Large intestine (tissue), 3 donors: Measurements from ENCODE around the gene INHBC. TPM values are rescaled to one million over a fixed set of nuclear protein-coding genes. Genes with fewer than 3 reads are reported as not detected.
A peak's percentile ranks its signal among the peaks of the same experiment; 100 is the strongest.

Experiments
- DNase-seq, 2 donors: peaks; one replicate each; pipeline versions ENCODE4 v3.0.0 to v3.0.0-alpha.2; 2013
- H3K27ac ChIP-seq: one replicate; pipeline ENCODE4 v1.5.1; 2013; ENCODE audit warnings: low read length
- H3K27me3 ChIP-seq: 2 replicates; pipeline ENCODE4 v1.6.1; 2013; ENCODE audit warnings: low read length; ENCODE audit not compliant: control insufficient read depth, insufficient read depth
- H3K36me3 ChIP-seq: 2 replicates; pipeline ENCODE4 v1.6.1; 2013; ENCODE audit warnings: low read length; ENCODE audit not compliant: control insufficient read depth, insufficient read depth
- H3K4me1 ChIP-seq: one replicate; pipeline ENCODE4 v1.6.1; 2013; ENCODE audit warnings: low read length; ENCODE audit not compliant: control insufficient read depth, insufficient read depth
- H3K4me3 ChIP-seq: one replicate; pipeline ENCODE4 v1.5.1; 2013; ENCODE audit warnings: low read length
- H3K9me3 ChIP-seq: one replicate; pipeline ENCODE4 v1.6.1; 2013; ENCODE audit warnings: mild to moderate bottlenecking, low read depth, low read length, moderate library complexity; ENCODE audit not compliant: control insufficient read depth
- WGBS: methylation state at CpG from one replicate; pipeline ENCODE4 v1.1.5; 2013; ENCODE audit warnings: low lambda C conversion rate; ENCODE audit not compliant: insufficient coverage; 5-methylcytosine and 5-hydroxymethylcytosine counted together
- polyA plus RNA-seq: library from polyadenylated mRNA; unstranded; fragments of 120-200 nt; gene quantifications from one replicate; pipeline ENCODE4 v1.2.1, GENCODE V29; 2013

The INHBC gene
- polyA plus RNA-seq, 1 donor: 0.40 TPM

- Histone ChIP-seq H3K4me3 (peak overlapping the region; percentile 34), H3K27ac (no peak overlapping the region), H3K36me3 (no peaks in the 10 kb centered on the region), H3K9me3 (no peaks in the 10 kb centered on the region), H3K4me1 (peaks cover 24% of the 10 kb centered on the region), H3K27me3 (peaks cover 63% of the 10 kb centered on the region)
- DNase-seq: peak in 1 of 2 donors; percentile 78
- no CpG with 5 or more reads among the region's 84 CpGs for WGBS
Observed at GRCh38 chr12:57475271-57476161, 40.9 kb downstream of the INHBC start.

GRCh38 chr12:57476162-57476992, 41.8 kb downstream of the INHBC start:
- Histone ChIP-seq H3K27ac (no peak overlapping the region), H3K27me3 (peaks cover 64% of the 10 kb centered on the region), H3K9me3 (no peaks in the 10 kb centered on the region), H3K4me3 (peak overlapping the region; percentile 34), H3K4me1 (peaks cover 16% of the 10 kb centered on the region), H3K36me3 (no peaks in the 10 kb centered on the region)
- DNase-seq: peak in 1 of 2 donors; percentile 53
- no CpG with 5 or more reads among the region's 29 CpGs for WGBS

DNA sequence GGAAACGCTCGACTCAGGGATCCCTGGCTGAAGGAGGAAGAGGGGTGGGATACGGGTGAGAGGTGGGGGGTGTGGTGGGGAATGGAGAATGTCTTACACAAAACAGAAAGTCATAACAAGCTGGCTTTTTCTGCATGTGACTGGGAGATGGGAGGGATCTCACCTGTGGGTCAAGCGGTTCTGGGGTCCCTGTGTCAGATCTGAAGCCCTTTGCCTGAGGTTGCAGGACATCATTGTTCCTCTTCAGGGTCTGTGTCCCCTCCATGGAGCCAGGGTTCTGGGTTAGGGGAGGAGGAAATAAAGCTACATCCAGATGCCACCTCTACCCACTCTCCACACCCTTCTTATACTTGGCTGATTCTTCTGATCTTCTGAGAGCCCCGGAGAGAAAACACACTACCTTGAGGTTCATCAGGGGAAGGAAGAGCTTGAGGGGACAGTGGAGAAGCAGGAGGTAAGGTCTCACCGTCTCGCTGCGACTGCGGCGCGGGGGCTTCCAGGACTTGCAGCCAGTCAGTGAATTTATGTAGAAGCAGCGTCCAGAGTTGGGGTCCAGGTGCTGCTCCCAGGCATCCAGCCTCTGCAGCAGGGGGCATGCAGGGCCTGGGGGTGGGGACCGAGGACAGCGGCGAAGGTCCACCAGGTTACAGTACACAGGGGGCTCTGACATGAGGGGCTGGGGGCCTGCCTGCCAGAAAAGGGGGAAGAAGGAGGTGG, 42.6 kb downstream of the INHBC start:
- H3K9me3 ChIP-seq: no peaks in the 10 kb centered on the region
- peaks cover 68% of the 10 kb centered on the region for H3K27me3 ChIP-seq
- no CpG with 5 or more reads among the region's 15 CpGs for WGBS
- H3K4me1 ChIP-seq: peaks cover 10% of the 10 kb centered on the region
- no peak overlapping the region for H3K27ac ChIP-seq
- H3K36me3 ChIP-seq: no peaks in the 10 kb centered on the region
- no peak for DNase-seq
- H3K4me3 ChIP-seq: peak overlapping the region; percentile 3

DNA sequence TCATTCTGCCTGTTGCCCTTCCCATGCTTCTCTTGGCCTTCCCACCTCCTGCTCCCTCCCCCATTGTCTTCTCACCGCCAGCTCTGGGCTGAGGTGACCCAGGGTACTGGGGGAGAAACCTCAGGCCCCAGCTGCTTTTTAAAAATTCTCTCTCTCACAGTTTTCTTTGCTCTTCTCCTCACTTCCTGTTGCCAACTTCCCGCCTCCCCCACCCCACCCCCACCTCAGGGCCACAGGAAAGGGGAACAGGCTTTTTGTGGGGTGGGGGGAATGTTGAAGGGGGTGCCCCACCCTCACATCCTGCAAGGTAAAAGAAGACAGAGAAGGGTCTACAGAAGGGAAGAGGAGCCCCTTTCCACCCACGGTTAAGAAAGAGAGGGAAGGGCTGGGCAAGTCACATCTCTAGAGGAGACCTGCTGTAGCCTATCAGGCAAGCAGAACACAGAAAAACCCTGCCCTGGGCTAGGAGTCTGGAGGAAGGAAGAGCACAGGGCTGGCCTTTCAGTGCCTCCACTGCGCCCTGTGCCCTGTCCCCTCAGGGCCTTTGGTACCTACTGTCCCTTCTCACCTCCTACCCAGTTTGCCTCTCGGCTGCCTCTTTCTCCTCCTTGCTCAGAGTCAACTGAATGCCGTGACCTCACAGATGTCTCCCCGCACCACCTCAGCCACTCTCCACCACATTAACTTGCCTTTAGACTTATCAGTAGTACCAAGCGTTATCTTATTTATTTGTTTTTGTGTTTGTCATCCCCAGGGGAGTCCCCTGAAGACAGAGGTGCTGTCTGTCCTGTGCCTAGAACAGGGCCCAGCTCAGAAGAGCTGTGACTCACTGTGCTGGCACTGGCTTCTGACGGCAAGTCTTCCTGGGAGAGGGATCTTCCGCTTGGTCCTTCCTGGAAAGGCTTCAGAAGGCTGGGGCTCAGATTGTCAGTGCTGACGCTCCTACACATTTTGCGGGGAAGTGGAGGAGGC, 43.4 kb downstream of the INHBC start:
- no peaks in the 10 kb centered on the region for H3K9me3 ChIP-seq
- no peak overlapping the region for H3K27ac ChIP-seq
- peak overlapping the region; percentile 3 for H3K4me3 ChIP-seq
- WGBS: no CpG with 5 or more reads among the region's 12 CpGs
- DNase-seq: peak in 1 of 2 donors; percentile 6
- H3K4me1 ChIP-seq: peaks cover 10% of the 10 kb centered on the region
- peaks cover 68% of the 10 kb centered on the region for H3K27me3 ChIP-seq
- no peaks in the 10 kb centered on the region for H3K36me3 ChIP-seq

GRCh38 chr12:57479043-57479375, 44.4 kb downstream of the INHBC start:
- H3K27me3 ChIP-seq: peaks cover 63% of the 10 kb centered on the region
- H3K27ac ChIP-seq: no peak overlapping the region
- peaks cover 10% of the 10 kb centered on the region for H3K4me1 ChIP-seq
- WGBS: no CpG with 5 or more reads among the region's 10 CpGs
- DNase-seq: no peak
- no peaks in the 10 kb centered on the region for H3K36me3 ChIP-seq
- H3K9me3 ChIP-seq: no peaks in the 10 kb centered on the region
- H3K4me3 ChIP-seq: no peak overlapping the region

GRCh38 chr12:57479376-57480115, 45.0 kb downstream of the INHBC start, which contains the start of gene ARHGAP9:
ARHGAP9 (minus strand) TSS chr12:57479866; CDS start chr12:57479406, 460 bp downstream.
- Histone ChIP-seq H3K36me3 (no peaks in the 10 kb centered on the region), H3K4me3 (peak within 1 kb of the TSS; percentile 3), H3K27ac (no peak within 1 kb of the TSS), H3K9me3 (no peaks in the 10 kb centered on the region), H3K4me1 (peaks cover 10% of the 10 kb centered on the region), H3K27me3 (peaks cover 58% of the 10 kb centered on the region)
- 94% methylated on average over 2 of the region's 6 CpGs for WGBS
- no peak for DNase-seq

DNA sequence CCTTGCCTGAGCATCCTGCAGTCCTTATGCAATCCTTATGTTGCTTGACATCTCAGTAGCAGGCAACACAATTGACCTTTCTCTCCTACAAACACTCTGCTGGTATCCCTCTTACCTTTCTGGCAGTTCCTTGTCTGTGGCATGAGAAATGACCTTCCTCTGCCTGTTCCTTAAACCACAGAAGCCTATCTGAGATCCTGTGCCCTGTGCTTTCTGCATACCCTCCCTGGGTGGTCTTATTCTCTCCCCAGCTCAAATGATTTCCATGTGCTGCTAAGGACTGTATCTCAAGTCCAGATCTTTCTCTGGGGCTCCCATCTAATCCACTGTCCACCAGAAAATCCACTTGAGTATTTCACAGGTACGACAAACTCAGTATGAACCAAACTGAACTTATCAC, 47.1 kb downstream of the INHBC start:
- H3K36me3 ChIP-seq: no peaks in the 10 kb centered on the region
- no peak overlapping the region for H3K27ac ChIP-seq
- peaks cover 36% of the 10 kb centered on the region for H3K27me3 ChIP-seq
- WGBS: no CpG with 5 or more reads among the region's 1 CpG
- DNase-seq: no peak
- H3K4me1 ChIP-seq: no peaks in the 10 kb centered on the region
- H3K4me3 ChIP-seq: no peak overlapping the region
- no peaks in the 10 kb centered on the region for H3K9me3 ChIP-seq

DNA sequence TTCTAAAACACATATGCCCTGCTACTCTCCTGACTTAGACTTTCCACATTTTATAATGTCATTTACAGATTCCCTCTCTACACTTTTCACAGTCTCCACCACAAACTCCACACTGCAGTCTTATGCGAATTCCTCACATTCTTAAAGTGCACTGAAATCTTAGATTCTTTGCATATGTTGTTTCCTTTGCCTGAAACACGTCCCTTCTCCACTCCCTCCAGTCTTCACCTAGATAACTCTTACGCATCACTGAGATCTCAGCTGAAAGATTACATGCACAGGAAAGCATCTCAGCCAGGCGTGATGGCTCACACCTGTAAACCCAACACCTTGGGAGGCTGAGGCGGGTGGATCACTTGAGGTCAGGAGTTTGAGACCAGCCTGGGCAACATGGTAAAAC, 48.9 kb downstream of the INHBC start:
- WGBS: 60% methylated on average over 1 of the region's 5 CpGs

GRCh38 chr12:57485695-57486094, 51.1 kb downstream of the INHBC start:
- no peak for DNase-seq
- H3K36me3 ChIP-seq: peaks cover 12% of the 10 kb centered on the region
- no peaks in the 10 kb centered on the region for H3K9me3 ChIP-seq
- no peak overlapping the region for H3K4me3 ChIP-seq
- H3K27ac ChIP-seq: no peak overlapping the region
- H3K27me3 ChIP-seq: peaks cover 7% of the 10 kb centered on the region
- H3K4me1 ChIP-seq: peaks cover 5% of the 10 kb centered on the region

More for the DNA sequence above, 48.9 kb downstream of the INHBC start:
- Histone ChIP-seq H3K4me1 (no peaks in the 10 kb centered on the region), H3K4me3 (no peak overlapping the region), H3K36me3 (no peaks in the 10 kb centered on the region), H3K27ac (no peak overlapping the region), H3K9me3 (no peaks in the 10 kb centered on the region), H3K27me3 (peaks cover 18% of the 10 kb centered on the region)
- no peak for DNase-seq
